IPS DF 6.9 (cell line): ENCODE results near the gene TLR5.

Source experiments
- DNase-seq: peaks from one replicate; pipeline ENCODE4 v3.0.0-alpha.2; 2013; ENCODE audit warnings: low read depth, low spot score
- H3K27ac ChIP-seq: one replicate; pipeline ENCODE4 v1.5.1; 2013; ENCODE audit warnings: low read length, control low read depth
- H3K27me3 ChIP-seq: 2 replicates; pipeline ENCODE4 v1.6.1; 2013; ENCODE audit warnings: mild to moderate bottlenecking, low read length; ENCODE audit not compliant: control insufficient read depth, insufficient read depth
- H3K36me3 ChIP-seq: 2 replicates; pipeline ENCODE4 v1.6.1; 2013; ENCODE audit warnings: low read length; ENCODE audit not compliant: control insufficient read depth, insufficient read depth
- H3K4me1 ChIP-seq: 2 replicates; pipeline ENCODE4 v1.6.1; 2013; ENCODE audit warnings: low read length; ENCODE audit not compliant: control insufficient read depth, insufficient read depth
- H3K4me3 ChIP-seq: 2 replicates; pipeline ENCODE4 v1.5.1; 2013; ENCODE audit warnings: mild to moderate bottlenecking, low read length
- H3K9me3 ChIP-seq: 2 replicates; pipeline ENCODE4 v1.6.1; 2013; ENCODE audit warnings: low read length, inconsistent platforms; ENCODE audit not compliant: control insufficient read depth, insufficient read depth
- WGBS: extraction: QIAGEN DNeasy Blood & Tissue Kit; methylation state at CpG from one replicate; pipeline ENCODE4 v1.1.7; 2013; ENCODE audit warnings: mixed read lengths, missing lambda C conversion rate; ENCODE audit not compliant: insufficient read length, insufficient coverage; 5-methylcytosine and 5-hydroxymethylcytosine counted together

TLR5 gene

DNA sequence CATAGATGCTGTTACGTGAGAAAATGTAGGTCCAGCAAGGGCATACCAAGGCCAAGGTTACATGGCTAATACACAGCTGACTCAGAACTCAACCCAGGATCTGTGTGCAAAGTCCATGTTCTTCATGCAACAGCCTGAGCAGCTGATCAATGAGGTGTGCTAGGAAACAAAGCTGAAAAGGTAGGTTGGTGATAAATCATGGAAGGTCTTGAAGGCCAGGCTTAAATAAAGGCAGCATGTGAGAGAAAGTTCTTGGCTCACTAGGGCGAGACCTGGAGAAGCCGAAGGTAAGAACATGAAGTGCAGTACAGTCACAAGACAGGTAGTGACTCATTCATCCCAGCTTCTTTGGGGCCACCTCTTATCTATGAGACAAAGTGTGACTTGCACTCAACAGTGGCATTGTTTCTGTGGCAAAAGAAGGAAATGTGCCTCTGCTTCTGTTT is 33.4 kb downstream of the TLR5 start:
- H3K4me1 ChIP-seq, result no peaks in the 10 kb centered on the region
- no peak overlapping the region for H3K27ac ChIP-seq
- no peaks in the 10 kb centered on the region for H3K9me3 ChIP-seq
- H3K4me3 ChIP-seq, result no peak overlapping the region
- H3K36me3 ChIP-seq, result no peaks in the 10 kb centered on the region
- no peak for DNase-seq
- WGBS, result no CpG with 5 or more reads among the region's 3 CpGs
- no peaks in the 10 kb centered on the region for H3K27me3 ChIP-seq

DNA sequence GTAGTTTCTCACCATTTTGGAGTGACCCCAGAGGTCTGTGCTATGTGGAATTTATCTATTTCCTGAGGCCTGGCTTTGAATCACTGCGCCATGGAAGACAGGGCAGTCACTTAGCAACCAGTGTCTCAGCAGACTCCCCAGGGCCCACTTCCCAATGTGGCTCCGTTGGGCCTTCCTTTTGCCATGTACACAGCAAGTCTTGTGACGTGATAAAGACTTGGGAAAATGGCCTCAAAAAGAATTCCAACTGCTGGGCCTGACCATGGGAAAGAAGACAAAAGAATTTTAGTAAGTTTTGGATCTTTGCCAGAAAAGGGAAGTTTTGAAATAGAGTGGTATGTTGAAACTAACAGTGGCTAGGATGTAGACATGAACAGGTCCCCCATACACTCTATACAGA is 36.2 kb downstream of the TLR5 start:
- no peak for DNase-seq
- H3K4me1 ChIP-seq, result no peaks in the 10 kb centered on the region
- no peaks in the 10 kb centered on the region for H3K9me3 ChIP-seq
- WGBS, result no CpG with 5 or more reads among the region's 3 CpGs
- H3K4me3 ChIP-seq, result no peak overlapping the region
- no peak overlapping the region for H3K27ac ChIP-seq
- H3K27me3 ChIP-seq, result no peaks in the 10 kb centered on the region
- no peaks in the 10 kb centered on the region for H3K36me3 ChIP-seq

DNA sequence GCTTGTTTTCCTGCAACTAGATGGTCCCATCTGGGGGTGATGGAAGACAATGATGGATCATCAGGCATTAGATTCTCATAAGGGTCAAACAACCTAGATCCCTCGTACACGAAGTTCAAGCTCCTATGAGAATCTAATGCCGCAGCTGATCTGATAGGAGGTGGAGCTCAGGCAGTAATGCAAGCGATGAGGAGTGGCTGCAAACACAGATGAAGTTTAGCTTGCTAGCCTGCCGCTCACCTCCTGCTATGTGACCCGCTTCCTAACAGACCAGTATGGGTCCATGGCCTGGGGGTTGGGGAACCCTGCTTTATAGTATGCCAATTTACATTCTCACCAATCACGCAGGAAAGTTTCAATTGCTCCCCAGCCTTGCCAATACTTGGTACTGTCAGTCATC is 37.5 kb downstream of the TLR5 start:
- Histone ChIP-seq H3K27me3 (no peaks in the 10 kb centered on the region), H3K9me3 (no peaks in the 10 kb centered on the region), H3K36me3 (no peaks in the 10 kb centered on the region), H3K27ac (no peak overlapping the region), H3K4me3 (no peak overlapping the region), H3K4me1 (no peaks in the 10 kb centered on the region)
- no peak for DNase-seq
- WGBS, result no CpG with 5 or more reads among the region's 7 CpGs

DNA sequence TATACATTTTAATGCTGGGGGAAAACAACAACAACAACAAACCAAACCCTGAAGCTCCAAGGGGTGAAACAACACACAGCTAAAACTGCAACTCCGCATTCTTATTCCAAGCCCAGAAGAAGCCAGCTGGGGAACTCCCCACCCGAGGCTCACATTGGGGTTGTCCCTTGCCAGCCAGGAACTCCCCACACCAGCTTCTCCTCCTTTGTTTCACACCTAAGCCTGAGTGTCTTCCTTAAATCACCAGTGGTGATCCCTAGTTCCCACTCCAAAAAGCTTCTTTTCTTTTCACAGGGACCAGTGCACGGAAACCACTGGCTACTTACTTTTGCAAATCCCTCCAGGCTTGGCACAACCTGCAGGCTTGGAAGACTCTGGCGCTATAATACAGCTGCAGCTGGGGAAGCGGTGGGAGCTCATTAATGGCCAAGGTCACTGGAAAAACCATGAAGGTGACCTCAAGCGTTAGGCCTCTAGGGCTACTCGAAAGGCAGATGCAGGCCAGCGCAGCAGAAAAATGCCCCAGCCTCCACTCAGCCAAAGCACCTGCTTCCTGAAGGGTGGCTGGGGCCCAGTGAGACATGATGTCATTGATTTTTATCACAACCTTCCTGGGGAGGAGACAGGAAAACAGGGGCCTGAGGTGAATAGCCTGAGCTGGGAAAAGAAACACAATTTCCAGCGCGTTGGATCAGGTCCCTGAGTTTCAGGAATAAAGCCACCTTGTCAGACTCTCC is 40.1 kb downstream of the TLR5 start:
- no peak for DNase-seq
- H3K27ac ChIP-seq, result no peak overlapping the region
- no peaks in the 10 kb centered on the region for H3K9me3 ChIP-seq
- no peaks in the 10 kb centered on the region for H3K4me1 ChIP-seq
- H3K4me3 ChIP-seq, result no peak overlapping the region
- no peaks in the 10 kb centered on the region for H3K27me3 ChIP-seq
- H3K36me3 ChIP-seq, result no peaks in the 10 kb centered on the region
- WGBS, result no CpG with 5 or more reads among the region's 10 CpGs

DNA sequence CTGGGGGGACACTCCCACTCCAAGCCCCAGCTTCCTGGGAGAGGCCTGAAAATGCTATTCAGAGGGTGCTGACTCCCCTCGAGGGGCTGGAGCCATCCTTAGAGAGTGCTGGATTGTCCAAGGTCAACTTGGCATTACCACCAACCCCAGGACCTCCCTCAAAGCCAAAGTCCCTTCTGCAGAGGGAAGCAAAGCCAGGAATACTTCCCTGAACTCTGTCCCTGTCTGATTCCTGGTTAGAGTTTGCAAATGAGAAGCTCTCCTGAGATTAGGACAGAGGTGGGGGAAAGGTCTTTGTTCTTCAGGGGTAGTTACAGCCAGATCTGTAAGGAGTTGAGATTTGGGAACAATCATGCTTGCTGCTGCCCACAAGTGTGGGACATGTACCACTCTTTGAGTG is 45.3 kb downstream of the TLR5 start:
- WGBS, result no CpG with 5 or more reads among the region's 1 CpG
- H3K27ac ChIP-seq, result no peak overlapping the region

DNA sequence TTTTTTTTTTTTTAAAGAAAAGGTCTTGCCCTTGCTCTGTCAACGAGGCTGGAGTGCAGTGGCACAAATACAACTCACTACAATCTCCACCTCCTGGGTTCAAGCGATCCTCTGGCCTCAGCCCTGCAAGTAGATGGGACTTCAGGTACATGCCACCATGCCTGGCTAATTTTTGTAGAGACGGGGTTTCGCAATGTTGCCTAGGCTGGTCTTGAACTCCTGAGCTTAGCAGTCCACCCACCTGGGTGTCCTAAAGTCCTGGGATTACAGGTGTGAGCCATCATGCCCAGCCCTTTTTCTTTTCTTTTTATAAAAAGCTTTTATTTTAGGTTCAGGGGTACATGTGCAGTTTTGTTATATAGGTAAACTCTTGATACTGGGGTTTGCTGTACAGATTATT is 47.2 kb downstream of the TLR5 start:
- Histone ChIP-seq H3K36me3 (no peaks in the 10 kb centered on the region), H3K27me3 (no peaks in the 10 kb centered on the region), H3K4me1 (no peaks in the 10 kb centered on the region), H3K27ac (no peak overlapping the region), H3K4me3 (no peak overlapping the region), H3K9me3 (no peaks in the 10 kb centered on the region)
- no CpG with 5 or more reads among the region's 4 CpGs for whole genome bisulfite sequencing
- no peak for DNase-seq

More for the DNA sequence above, 45.3 kb downstream of the TLR5 start:
- no peak overlapping the region for H3K4me3 ChIP-seq
- no peaks in the 10 kb centered on the region for H3K27me3 ChIP-seq
- H3K9me3 ChIP-seq, result no peaks in the 10 kb centered on the region
- no peaks in the 10 kb centered on the region for H3K4me1 ChIP-seq
- no peaks in the 10 kb centered on the region for H3K36me3 ChIP-seq
- no peak for DNase-seq

DNA sequence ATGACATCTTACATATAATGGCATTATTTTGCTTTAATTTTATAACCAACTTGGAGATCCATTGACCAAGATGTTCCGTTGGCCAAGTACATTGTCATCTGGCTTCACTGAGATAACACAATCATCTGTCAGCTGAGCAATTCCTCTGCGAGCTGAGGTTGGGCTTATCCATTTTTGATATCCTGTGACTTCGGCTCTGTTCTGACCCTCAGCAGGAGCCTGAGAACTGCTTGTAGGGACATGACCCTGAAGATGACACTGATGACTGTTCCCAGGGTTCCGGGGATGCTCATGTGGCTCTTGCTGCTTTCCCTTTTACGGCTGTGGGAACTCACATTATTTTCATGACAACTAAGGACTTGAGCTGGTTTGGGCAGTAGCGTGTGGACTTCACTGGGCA is 51.2 kb downstream of the TLR5 start:
- Histone ChIP-seq H3K4me1 (peaks cover 2% of the 10 kb centered on the region; the same call in 1 of the 2 replicates), H3K4me3 (no peak overlapping the region), H3K36me3 (no peaks in the 10 kb centered on the region), H3K27me3 (no peaks in the 10 kb centered on the region), H3K9me3 (no peaks in the 10 kb centered on the region), H3K27ac (no peak overlapping the region)
- no CpG with 5 or more reads among the region's 6 CpGs for WGBS
- no peak for DNase-seq

DNA sequence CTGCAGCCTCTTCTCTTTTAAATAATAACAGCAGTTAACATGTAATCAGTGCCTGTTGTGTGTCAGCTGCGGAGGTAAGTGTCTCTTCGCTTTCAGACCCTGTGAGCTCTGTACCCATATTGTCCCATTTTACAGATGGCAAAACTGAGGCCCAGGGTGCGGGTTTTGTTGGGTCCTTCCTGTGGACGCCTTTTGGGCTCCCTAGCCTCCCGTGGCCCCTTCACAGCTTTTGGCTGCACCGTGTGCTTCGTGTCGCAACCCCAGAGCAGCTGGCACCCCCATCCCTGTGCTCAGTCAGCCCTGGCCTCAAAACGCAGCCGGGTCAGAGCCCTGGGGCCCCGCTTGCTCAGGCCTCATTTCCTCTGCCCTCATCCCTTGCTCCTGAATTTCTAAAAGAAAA is 53.8 kb downstream of the TLR5 start:
- H3K27ac ChIP-seq, result no peak overlapping the region
- WGBS, result no CpG with 5 or more reads among the region's 11 CpGs
- H3K27me3 ChIP-seq, result no peaks in the 10 kb centered on the region
- DNase-seq, result no peak
- H3K36me3 ChIP-seq, result no peaks in the 10 kb centered on the region
- peaks cover 2% of the 10 kb centered on the region; the same call in 1 of the 2 replicates for H3K4me1 ChIP-seq
- no peaks in the 10 kb centered on the region for H3K9me3 ChIP-seq
- H3K4me3 ChIP-seq, result no peak overlapping the region

DNA sequence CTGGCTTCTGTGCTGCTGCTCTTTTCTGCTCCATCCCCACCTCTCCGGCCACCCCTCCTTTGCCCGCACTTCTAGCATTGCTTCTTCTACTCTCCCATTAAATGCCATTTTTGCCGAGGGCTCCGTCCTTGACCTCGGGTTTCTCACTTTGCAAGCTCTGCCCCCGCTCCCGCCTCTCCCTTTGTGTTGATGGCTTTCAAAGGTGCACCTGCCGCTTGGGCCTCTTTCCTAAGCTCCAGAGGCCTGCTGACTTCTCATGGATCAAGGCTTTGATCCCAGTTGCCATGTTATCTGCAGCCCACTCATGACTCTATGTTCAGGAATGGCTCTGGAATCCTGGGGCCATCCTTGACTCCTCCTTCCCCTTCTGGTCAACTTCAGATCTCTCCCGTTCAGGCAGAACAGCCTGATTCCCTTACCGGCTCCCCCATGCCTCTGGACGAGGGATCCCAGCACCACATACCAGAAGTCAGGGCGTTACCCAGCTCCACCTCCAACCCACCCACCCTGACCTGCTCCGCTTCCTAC is 54.3 kb downstream of the TLR5 start:
- no CpG with 5 or more reads among the region's 13 CpGs for WGBS
- H3K27ac ChIP-seq, result no peak overlapping the region
- no peak for DNase-seq
- H3K4me3 ChIP-seq, result no peak overlapping the region
- H3K36me3 ChIP-seq, result no peaks in the 10 kb centered on the region
- no peaks in the 10 kb centered on the region for H3K9me3 ChIP-seq
- H3K27me3 ChIP-seq, result no peaks in the 10 kb centered on the region
- H3K4me1 ChIP-seq, result peaks cover 2% of the 10 kb centered on the region; the same call in 1 of the 2 replicates

DNA sequence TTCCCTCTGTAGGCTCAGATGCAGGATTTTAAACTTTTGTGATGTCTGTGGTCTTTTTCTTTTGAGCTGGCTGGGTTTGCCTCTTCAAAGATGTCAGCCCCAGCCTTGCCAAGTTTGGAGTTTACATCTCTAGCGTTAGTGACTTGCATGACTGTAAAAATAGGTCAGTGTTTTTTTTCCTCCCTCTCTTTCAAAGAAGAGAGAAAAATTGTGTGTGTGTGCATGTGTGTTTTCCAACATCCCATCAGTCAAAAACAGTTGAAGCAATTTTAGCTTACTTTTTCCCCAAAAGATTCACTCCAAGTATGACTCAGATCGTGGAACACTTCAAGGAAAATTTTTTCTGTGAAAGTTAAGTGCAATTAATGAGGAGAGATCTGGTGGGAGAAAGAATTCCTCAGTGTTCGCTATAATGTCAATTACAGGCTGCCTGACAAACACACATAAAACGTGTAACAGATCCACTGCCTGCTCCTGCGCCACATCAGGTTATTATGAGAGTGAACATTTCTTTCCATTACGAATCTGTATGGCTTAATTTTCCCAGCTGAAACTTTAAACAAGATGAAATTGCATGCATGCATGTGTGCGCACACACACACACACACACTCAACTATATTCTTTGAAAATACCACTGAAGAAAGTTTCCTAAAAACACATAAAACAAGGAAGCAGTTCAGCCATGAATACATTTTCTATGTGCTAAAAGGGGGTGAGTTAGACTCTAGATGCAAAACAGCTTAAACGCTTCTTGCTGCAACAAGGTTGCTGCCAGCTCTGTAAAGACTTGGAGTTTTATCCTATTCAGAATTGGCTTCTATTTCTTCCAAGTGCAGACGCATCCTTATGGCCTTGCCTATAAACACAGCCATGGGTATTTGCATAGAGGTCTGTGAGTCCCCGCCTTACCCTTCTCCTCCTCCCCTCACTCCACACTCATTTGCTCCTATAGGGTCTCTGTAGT is 55.5 kb downstream of the TLR5 start:
- Histone ChIP-seq H3K4me1 (peaks cover 2% of the 10 kb centered on the region; the same call in 1 of the 2 replicates), H3K36me3 (no peaks in the 10 kb centered on the region), H3K27me3 (no peaks in the 10 kb centered on the region), H3K9me3 (no peaks in the 10 kb centered on the region), H3K27ac (no peak overlapping the region), H3K4me3 (no peak overlapping the region)
- no CpG with 5 or more reads among the region's 10 CpGs for WGBS
- DNase-seq, result no peak
